ENCODE measurements around the gene AP4S1. TPM values are rescaled to one million over a fixed set of nuclear protein-coding genes. Genes with fewer than 3 reads are reported as not detected.
"Not testable (repeated sequence)": the region's sequence is repeated elsewhere in the genome, so short reads cannot be mapped to it uniquely, and the experiment has no call there.

Gene AP4S1
- total RNA-seq, 1 experiment from 2014 or later, result 8.3 TPM

DNA sequence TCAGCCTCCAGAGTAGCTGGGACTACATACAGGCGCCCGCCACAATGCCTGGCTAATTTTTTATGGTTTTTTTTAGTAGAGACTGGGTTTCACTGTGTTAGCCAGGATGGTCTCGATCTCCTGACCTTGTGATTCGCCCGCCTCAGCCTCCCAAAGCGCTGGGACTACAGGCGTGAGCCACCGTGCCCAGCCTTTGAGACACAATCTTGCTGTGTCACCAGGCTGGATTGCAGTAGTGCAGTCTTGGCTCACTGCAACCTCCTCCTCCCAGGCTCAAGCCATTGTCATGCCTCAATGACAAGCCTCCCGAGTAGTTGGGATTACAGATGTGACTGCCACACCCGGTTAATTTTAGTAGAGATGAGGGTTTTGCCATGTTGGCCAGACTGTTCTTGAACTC lies 22.1 kb downstream of the AP4S1 start:
- TF ChIP-seq, protein P1, sequence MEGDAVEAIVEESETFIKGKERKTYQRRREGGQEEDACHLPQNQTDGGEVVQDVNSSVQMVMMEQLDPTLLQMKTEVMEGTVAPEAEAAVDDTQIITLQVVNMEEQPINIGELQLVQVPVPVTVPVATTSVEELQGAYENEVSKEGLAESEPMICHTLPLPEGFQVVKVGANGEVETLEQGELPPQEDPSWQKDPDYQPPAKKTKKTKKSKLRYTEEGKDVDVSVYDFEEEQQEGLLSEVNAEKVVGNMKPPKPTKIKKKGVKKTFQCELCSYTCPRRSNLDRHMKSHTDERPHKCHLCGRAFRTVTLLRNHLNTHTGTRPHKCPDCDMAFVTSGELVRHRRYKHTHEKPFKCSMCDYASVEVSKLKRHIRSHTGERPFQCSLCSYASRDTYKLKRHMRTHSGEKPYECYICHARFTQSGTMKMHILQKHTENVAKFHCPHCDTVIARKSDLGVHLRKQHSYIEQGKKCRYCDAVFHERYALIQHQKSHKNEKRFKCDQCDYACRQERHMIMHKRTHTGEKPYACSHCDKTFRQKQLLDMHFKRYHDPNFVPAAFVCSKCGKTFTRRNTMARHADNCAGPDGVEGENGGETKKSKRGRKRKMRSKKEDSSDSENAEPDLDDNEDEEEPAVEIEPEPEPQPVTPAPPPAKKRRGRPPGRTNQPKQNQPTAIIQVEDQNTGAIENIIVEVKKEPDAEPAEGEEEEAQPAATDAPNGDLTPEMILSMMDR (IDR thresholded peaks at IDR 0.05; ENCODE audit: unreplicated experiment), result no peak
- H3K4me3 Mint-ChIP-seq (ENCODE audit: low read depth, unreplicated experiment), result no peak overlapping the region
- H3K36me3 Mint-ChIP-seq (ENCODE audit: insufficient read depth, unreplicated experiment), result no peaks in the 10 kb centered on the region
- H3K9me3 Mint-ChIP-seq (ENCODE audit: low read depth, unreplicated experiment), result no peaks in the 10 kb centered on the region
- DNase-seq, result no peak
- H3K27ac Mint-ChIP-seq (ENCODE audit: unreplicated experiment), result no peak overlapping the region
- CTCF ChIA-PET, result interaction anchor here (0.7 kb wide), 1 partner anchor 388 kb away, joined by 3 read pairs; no protein-coding TSS in a partner anchor
- intact Hi-C loops (cut with micrococcal nuclease; ENCODE audit: unreplicated experiment), result no loop called here
- peaks cover 13% of the 10 kb centered on the region for H3K4me1 Mint-ChIP-seq (ENCODE audit: low read depth, unreplicated experiment)
- H3K27me3 Mint-ChIP-seq (ENCODE audit: unreplicated experiment), result no peaks in the 10 kb centered on the region
- no TSS peak for BruUV-seq (replicated peaks)

DNA sequence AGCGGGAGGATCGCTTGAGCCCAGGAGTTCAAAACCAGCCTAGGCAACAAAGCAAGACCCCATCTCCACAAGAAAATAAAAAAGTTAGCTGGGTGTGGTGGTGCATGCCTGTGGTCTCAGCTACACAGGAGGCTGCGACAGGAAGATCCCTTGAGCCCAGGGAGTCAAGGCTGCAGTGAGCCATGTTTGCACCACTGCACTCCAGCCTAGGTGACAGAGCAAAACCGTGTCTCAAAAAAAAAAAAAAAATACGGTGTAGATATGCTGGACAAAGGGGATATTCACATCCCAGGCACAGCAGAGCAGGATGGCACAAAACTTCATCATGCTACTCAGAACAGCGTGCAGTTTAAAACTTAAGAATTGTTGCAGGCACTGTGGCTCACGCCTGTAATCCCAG lies 25.6 kb downstream of the AP4S1 start:
- H3K9me3 Mint-ChIP-seq (ENCODE audit: low read depth, unreplicated experiment), result no peaks in the 10 kb centered on the region
- TF ChIP-seq, protein P1 (IDR thresholded peaks at IDR 0.05; ENCODE audit: unreplicated experiment), result no peak

DNA sequence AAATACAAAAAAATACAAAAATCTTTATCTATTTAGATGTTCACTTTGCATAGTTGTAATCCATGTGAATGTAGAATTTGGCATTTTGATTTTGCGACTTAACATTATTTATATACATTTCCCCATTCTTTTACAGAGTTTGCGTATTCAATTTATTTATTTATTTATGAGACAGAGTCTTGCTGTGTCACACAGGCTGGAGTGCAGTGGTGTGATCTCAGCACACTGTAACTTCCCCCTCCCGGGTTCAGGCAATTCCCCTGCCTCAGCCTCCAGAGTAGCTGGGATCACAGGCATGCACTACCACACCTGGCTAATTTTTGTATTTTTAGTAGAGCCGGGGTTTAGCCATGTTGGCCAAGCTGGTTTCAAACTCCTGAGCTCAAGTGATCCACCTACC lies 26.1 kb downstream of the AP4S1 start:
- Mint-ChIP-seq H3K27ac (ENCODE audit: unreplicated experiment) (no peak overlapping the region), H3K36me3 (ENCODE audit: insufficient read depth, unreplicated experiment) (no peaks in the 10 kb centered on the region), H3K4me1 (ENCODE audit: low read depth, unreplicated experiment) (no peaks in the 10 kb centered on the region), H3K9me3 (ENCODE audit: low read depth, unreplicated experiment) (no peaks in the 10 kb centered on the region), H3K27me3 (ENCODE audit: unreplicated experiment) (no peaks in the 10 kb centered on the region), H3K4me3 (ENCODE audit: low read depth, unreplicated experiment) (no peak overlapping the region)
- BruUV-seq (replicated peaks), result no TSS peak
- TF ChIP-seq, protein P1 (IDR thresholded peaks at IDR 0.05; ENCODE audit: unreplicated experiment), result no peak
- CTCF ChIA-PET, result no interaction called here
- intact Hi-C loops (cut with micrococcal nuclease; ENCODE audit: unreplicated experiment), result no loop called here
- no peak for DNase-seq

More for the DNA sequence above, 25.6 kb downstream of the AP4S1 start:
- no peak overlapping the region for H3K27ac Mint-ChIP-seq (ENCODE audit: unreplicated experiment)
- intact Hi-C loops (cut with micrococcal nuclease; ENCODE audit: unreplicated experiment), result no loop called here
- DNase-seq, result no peak
- CTCF ChIA-PET, result interaction anchor here (0.7 kb wide), 2 partner anchors 24 to 930 kb away, joined by 3 read pairs; no protein-coding TSS in a partner anchor
- no TSS peak for BruUV-seq (replicated peaks)
- H3K4me1 Mint-ChIP-seq (ENCODE audit: low read depth, unreplicated experiment), result no peaks in the 10 kb centered on the region
- no peaks in the 10 kb centered on the region for H3K36me3 Mint-ChIP-seq (ENCODE audit: insufficient read depth, unreplicated experiment)
- no peaks in the 10 kb centered on the region for H3K27me3 Mint-ChIP-seq (ENCODE audit: unreplicated experiment)
- H3K4me3 Mint-ChIP-seq (ENCODE audit: low read depth, unreplicated experiment), result no peak overlapping the region

DNA sequence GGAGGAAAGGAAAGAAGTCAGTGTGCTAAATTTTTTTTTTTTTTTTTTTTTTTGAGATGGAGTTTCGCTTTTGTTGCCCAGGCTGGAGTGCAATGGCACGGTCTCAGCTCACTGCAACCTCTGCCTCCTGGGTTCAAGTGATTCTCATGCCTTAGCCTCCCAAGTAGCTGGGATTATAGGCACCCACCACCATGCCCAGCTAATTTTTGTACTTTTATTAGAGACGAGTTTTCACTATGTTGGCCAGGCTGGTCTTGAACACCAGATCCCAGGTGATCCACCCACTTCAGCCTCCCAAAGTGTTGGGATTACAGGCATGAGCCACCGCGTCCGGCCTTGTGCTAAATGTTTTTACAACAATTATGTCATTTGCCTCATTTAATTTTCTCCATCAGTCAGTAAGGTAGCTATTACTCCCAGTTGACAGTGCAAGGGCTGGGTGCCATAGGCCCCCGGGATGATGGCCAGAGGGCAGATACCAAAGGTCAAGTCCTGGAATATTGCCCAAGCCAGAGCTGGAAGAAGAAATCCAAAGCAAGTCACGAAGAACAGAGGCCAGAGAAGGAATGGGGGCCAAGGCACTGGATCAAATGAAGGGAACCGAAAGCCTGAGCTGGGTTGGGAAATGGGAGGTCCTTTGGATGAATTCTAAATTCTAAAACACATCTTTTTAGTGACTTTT lies 27.6 kb downstream of the AP4S1 start:
- CTCF ChIA-PET, result interaction anchor here (0.6 kb wide), 2 partner anchors 14 to 21 kb away, joined by 3 to 5 read pairs; no protein-coding TSS in a partner anchor
- H3K9me3 Mint-ChIP-seq (ENCODE audit: low read depth, unreplicated experiment); H3K4me1 Mint-ChIP-seq (ENCODE audit: low read depth, unreplicated experiment); H3K27me3 Mint-ChIP-seq (ENCODE audit: unreplicated experiment); H3K27ac Mint-ChIP-seq (ENCODE audit: unreplicated experiment); intact Hi-C loops (cut with micrococcal nuclease; ENCODE audit: unreplicated experiment); H3K36me3 Mint-ChIP-seq (ENCODE audit: insufficient read depth, unreplicated experiment); BruUV-seq (replicated peaks); DNase-seq; H3K4me3 Mint-ChIP-seq (ENCODE audit: low read depth, unreplicated experiment): not testable (repeated sequence)

DNA sequence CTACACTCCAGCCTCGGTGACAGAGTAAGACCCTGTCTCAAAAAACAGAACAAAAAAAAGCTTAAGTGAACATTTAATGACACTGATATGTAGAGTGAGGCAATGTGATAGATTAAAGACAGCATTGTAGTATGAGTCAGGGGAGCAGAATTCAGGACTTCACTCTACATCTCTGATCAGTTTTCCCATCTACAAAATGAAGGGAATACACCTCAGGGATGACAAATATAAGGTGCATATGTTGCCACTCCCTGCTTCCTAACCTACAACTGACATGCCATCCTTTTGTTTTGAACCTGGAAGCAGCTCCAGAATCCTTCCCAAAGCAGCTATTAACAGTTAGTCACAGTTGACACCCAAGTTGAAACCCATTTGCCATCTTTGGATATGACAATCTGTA lies 31.6 kb downstream of the AP4S1 start:
- DNase-seq, result no peak
- no peak overlapping the region for H3K4me3 Mint-ChIP-seq (ENCODE audit: low read depth, unreplicated experiment)
- TF ChIP-seq, protein P1 (IDR thresholded peaks at IDR 0.05; ENCODE audit: unreplicated experiment), result no peak
- intact Hi-C loops (cut with micrococcal nuclease; ENCODE audit: unreplicated experiment), result no loop called here
- H3K27me3 Mint-ChIP-seq (ENCODE audit: unreplicated experiment), result no peaks in the 10 kb centered on the region
- peaks cover 28% of the 10 kb centered on the region for H3K4me1 Mint-ChIP-seq (ENCODE audit: low read depth, unreplicated experiment)
- H3K9me3 Mint-ChIP-seq (ENCODE audit: low read depth, unreplicated experiment), result no peaks in the 10 kb centered on the region
- H3K27ac Mint-ChIP-seq (ENCODE audit: unreplicated experiment), result no peak overlapping the region
- no TSS peak for BruUV-seq (replicated peaks)
- no peaks in the 10 kb centered on the region for H3K36me3 Mint-ChIP-seq (ENCODE audit: insufficient read depth, unreplicated experiment)
- CTCF ChIA-PET, result interaction anchor here (0.5 kb wide), 1 partner anchor 17 kb away, joined by 5 read pairs; no protein-coding TSS in a partner anchor
